Measurements from ENCODE around the gene RAB5IF. TPM values are rescaled to one million over a fixed set of nuclear protein-coding genes. Genes with fewer than 3 reads are reported as not detected.

The RAB5IF gene
- total and polyA plus RNA-seq, 9 of the 15 experiments (the other 6 are each of a cell fraction or from before 2014, with no cell fraction given) = 26.5 to 198 (median 134) TPM

GRCh38 chr20:36631646-36632045, 26.1 kb downstream of the RAB5IF start:
- no peak for ATAC-seq

More at GRCh38 chr20:36631646-36632045, 26.1 kb downstream of the RAB5IF start:
- no peaks in the 10 kb centered on the region for H3K79me2 ChIP-seq (ENCODE audit: control insufficient read depth, insufficient read depth, low read length)
- H3K9me1 ChIP-seq (ENCODE audit: control insufficient read depth, insufficient read depth, low read length) = no peaks in the 10 kb centered on the region
- POLR2A ChIA-PET = interaction anchor here (1.3 kb wide), 1 partner anchor 8 kb away, joined by 4 read pairs; no protein-coding TSS in a partner anchor
- no peaks in the 10 kb centered on the region; a peak in 1 of 5 replicates for H3K27me3 ChIP-seq (ENCODE audit: control insufficient read depth in 2 of 2, insufficient read depth in 2 of 2, low read length in 2 of 2)
- H3K36me3 ChIP-seq (ENCODE audit: control insufficient read depth, insufficient read depth, low read length) = no peaks in the 10 kb centered on the region
- CTCF ChIA-PET (ENCODE audit: low intra/inter-chr PET ratio) = no interaction called here
- peaks cover 0 to 3% of the 10 kb centered on the region in 2 experiments; a peak in 1 of 5 replicates for H3K4me1 ChIP-seq (replicated peaks in 1 of 2; ENCODE audit: control insufficient read depth in 2 of 2, insufficient read depth in 2 of 2, low read length in 2 of 2)
- no peak overlapping the region for H3K4me2 ChIP-seq (ENCODE audit: insufficient read depth, low read length)
- H4K20me1 ChIP-seq (replicated peaks; ENCODE audit: control insufficient read depth, insufficient read depth, low read length) = no peaks in the 10 kb centered on the region
- 33% methylated on average over 6 of the region's 6 CpGs for WGBS (ENCODE audit: insufficient coverage, low coverage, missing lambda C conversion rate)
- no peak for FAIRE-seq
- in situ Hi-C loops (cut with MboI) = no loop called here
- no peak for TF ChIP-seq ZNF146 (CRISPR knock-in tag; IDR thresholded peaks at IDR 0.05; ENCODE audit: unreplicated experiment)
- no peak for TF ChIP-seq ATF7 (IDR thresholded peaks at IDR 0.05)
- no peak for TF ChIP-seq MNT (conservative IDR thresholded peaks at IDR 0.05)
- no peak for TF ChIP-seq PRMT5 (CRISPR knock-in tag; IDR thresholded peaks at IDR 0.05)
- TF ChIP-seq ZNF507 (tag; conservative IDR thresholded peaks at IDR 0.05) = no peak
- no peak for TF ChIP-seq KLF13 (tag; IDR thresholded peaks at IDR 0.05; ENCODE audit: borderline replicate concordance, low read depth)
- no peak for TF ChIP-seq ZNF263 (CRISPR knock-in tag; IDR thresholded peaks at IDR 0.05; ENCODE audit: borderline replicate concordance)
- TF ChIP-seq DPF2 (IDR thresholded peaks at IDR 0.05) = no peak
- TF ChIP-seq BRD9 (IDR thresholded peaks at IDR 0.05; ENCODE audit: low read depth, partially characterized antibody) = no peak
- no peak for TF ChIP-seq SP1 (CRISPR knock-in tag; IDR thresholded peaks at IDR 0.05)
- TF ChIP-seq ZKSCAN3 (CRISPR knock-in tag; IDR thresholded peaks at IDR 0.05) = no peak
- TF ChIP-seq MAFK (IDR thresholded peaks at IDR 0.05; ENCODE audit: low read length) = no peak
- no peak for TF ChIP-seq THAP7 (CRISPR knock-in tag; IDR thresholded peaks at IDR 0.05)
- TF ChIP-seq ZBTB1 (CRISPR knock-in tag; IDR thresholded peaks at IDR 0.05; ENCODE audit: borderline replicate concordance, low read depth) = no peak
- no peak for TF ChIP-seq ZBTB33 (CRISPR knock-in tag; IDR thresholded peaks at IDR 0.05)
- TF ChIP-seq TCFL5 (CRISPR knock-in tag; conservative IDR thresholded peaks at IDR 0.05) = no peak
- intact Hi-C loops (cut with micrococcal nuclease) = no loop called here
- no TSS peak for BruUV-seq (replicated peaks)
- no peak overlapping the region for H3K27ac ChIP-seq (ENCODE audit: extremely low read depth, low read depth, low read length)
- H3K4me3 ChIP-seq = no peak overlapping the region
- peak overlapping the region in 1 of 2 experiments; percentile 20; a peak in 1 of 4 replicates for H3K9ac ChIP-seq (ENCODE audit: insufficient read depth in 1 of 2, low read depth in 2 of 2, low read length in 2 of 2)
- H3K9me3 ChIP-seq (replicated peaks; ENCODE audit: control insufficient read depth, insufficient read depth, low read depth, low read length) = no peaks in the 10 kb centered on the region
- no peak overlapping the region for H2AFZ ChIP-seq (ENCODE audit: low read depth, low read length)
- DNase-seq (ENCODE audit: extremely low read depth in 1 of 4, low spot score in 3 of 4) = no peak

Measured in K562 (cell line).